Upper lobe of left lung (tissue), 4 donors: ENCODE data around the gene CEACAM1.

Experiments
- CTCF ChIP-seq, 6 experiments: fragments of 450-650 bp in 4 of 6; fragments of 200-600 bp in 2 of 6; sonication (generic) in 2 of 6; IDR thresholded peaks; one replicate each; pipeline ENCODE4 v1.5.1; 2016 to 2019; ENCODE audit warnings: antibody characterized with exemption in 6 of 6
- POLR2A ChIP-seq, 4 donors: fragments of 450-650 bp; IDR thresholded peaks; one replicate each; pipeline ENCODE4 v1.5.1; 2016 to 2017; ENCODE audit warnings: antibody characterized with exemption in 4 of 4, mild to moderate bottlenecking in 2 of 4

GRCh38 chr19:42546831-42547500, 18.7 kb upstream of the CEACAM1 start:
- TF ChIP-seq POLR2A (IDR thresholded peaks at IDR 0.05), result no peak
- no peak for TF ChIP-seq CTCF (IDR thresholded peaks at IDR 0.05)
